Coronary artery (tissue), 2 donors: ENCODE data around the gene LRRC45.
A peak's percentile ranks its signal among the peaks of the same experiment; 100 is the strongest.

Experiments used
- DNase-seq: peaks from one replicate; pipeline ENCODE4 v3.0.0-alpha.2; 2017; ENCODE audit warnings: low spot score
- H3K27ac ChIP-seq, 2 donors: fragments of 200-600 bp; sonication (generic); one replicate each; pipeline ENCODE4 v1.5.1; 2016 to 2019
- H3K4me3 ChIP-seq: fragments of 200-600 bp; sonication (generic); 2 replicates; pipeline ENCODE4 v1.5.1; 2016; ENCODE audit warnings: mild to moderate bottlenecking, moderate library complexity
- CTCF ChIP-seq: fragments of 200-600 bp; sonication (generic); IDR thresholded peaks from one replicate; pipeline ENCODE4 v1.5.1; 2019; ENCODE audit warnings: antibody characterized with exemption

Gene LRRC45

GRCh38 chr17:82005701-82006348 is 17.3 kb upstream of the LRRC45 start:
- H3K27ac ChIP-seq, result no peak overlapping the region
- no peak for TF ChIP-seq CTCF
- no peak overlapping the region for H3K4me3 ChIP-seq
- no peak for DNase-seq

- no peak for DNase-seq
- no peak for TF ChIP-seq CTCF
- peak overlapping the region in 1 of 2 donors; percentile 31 for H3K27ac ChIP-seq
- H3K4me3 ChIP-seq, result no peak overlapping the region
Observed at GRCh38 chr17:82006468-82007227, 16.5 kb upstream of the LRRC45 start.

GRCh38 chr17:82007228-82007494 is 15.9 kb upstream of the LRRC45 start:
- no peak for DNase-seq
- Histone ChIP-seq H3K27ac (no peak overlapping the region), H3K4me3 (no peak overlapping the region)
- TF ChIP-seq CTCF, result no peak

- DNase-seq, result no peak
- Histone ChIP-seq H3K27ac (peak overlapping the region in 1 of 2 donors; percentile 25), H3K4me3 (no peak overlapping the region)
- no peak for TF ChIP-seq CTCF
Observed at GRCh38 chr17:82007495-82008257, 15.4 kb upstream of the LRRC45 start.

GRCh38 chr17:82008258-82008940 is 14.7 kb upstream of the LRRC45 start:
- no peak for TF ChIP-seq CTCF
- no peak for DNase-seq
- H3K27ac ChIP-seq, result no peak overlapping the region
- no peak overlapping the region for H3K4me3 ChIP-seq

- Histone ChIP-seq H3K4me3 (no peak overlapping the region), H3K27ac (no peak overlapping the region)
- no peak for TF ChIP-seq CTCF
- no peak for DNase-seq
Observed at GRCh38 chr17:82008941-82009405, 14.1 kb upstream of the LRRC45 start.
